Transverse colon (tissue), 3 donors: Measurements from ENCODE around the gene OR9I1.

Experiments
- CTCF ChIP-seq, 5 experiments: fragments of 200-600 bp in 3 of 5; fragments of 450-650 bp in 2 of 5; sonication (generic) in 3 of 5; IDR thresholded peaks; 1 replicate in 2 of 5; 2 replicates in 3 of 5; pipeline ENCODE4 v1.5.1; 2016 to 2017; ENCODE audit warnings: antibody characterized with exemption in 5 of 5, inconsistent platforms in 3 of 5, mild to moderate bottlenecking in 2 of 5, moderate library complexity in 1 of 5
- EP300 ChIP-seq: sonication (generic); formaldehyde crosslinking; IDR thresholded peaks from one replicate; pipeline ENCODE4 v1.6.1; 2017; ENCODE audit warnings: antibody characterized with exemption, low read depth

GRCh38 chr11:58067685-58068084 is 57.6 kb downstream of the OR9I1 start:
- TF ChIP-seq CTCF (IDR thresholded peaks at IDR 0.05) (no peak), EP300 (no peak)
